WTC11 (cell line): ENCODE data around the gene FBXL14.

Experiments
- ATF2 ChIP-seq: sonication (generic); formaldehyde crosslinking; IDR thresholded peaks from 2 replicates; pipeline ENCODE4 v1.8.1; 2022; ENCODE audit warnings: low read depth, missing genetic modification reagents, borderline replicate concordance
- CTCF ChIP-seq: fragments of 200-600 bp; IDR thresholded peaks from 2 replicates; pipeline ENCODE4 v1.8.0; 2022; ENCODE audit warnings: antibody characterized with exemption
- ELF4 ChIP-seq: sonication (generic); formaldehyde crosslinking; IDR thresholded peaks from 2 replicates; pipeline ENCODE4 v1.8.1; 2022; ENCODE audit warnings: low read depth, mild to moderate bottlenecking, moderate library complexity, missing genetic modification reagents
- GABPB1 ChIP-seq: sonication (generic); formaldehyde crosslinking; IDR thresholded peaks from 2 replicates; pipeline ENCODE4 v1.8.1; 2023; ENCODE audit warnings: mild to moderate bottlenecking, missing genetic modification reagents
- HMGA2 ChIP-seq: fragments of 250-450 bp; sonication (Bioruptor Pico); IDR thresholded peaks from 2 replicates; pipeline ENCODE4 v1.4.0; 2021; ENCODE audit warnings: mild to moderate bottlenecking, moderate library complexity
- HMGXB4 ChIP-seq: sonication (generic); formaldehyde crosslinking; IDR thresholded peaks from 2 replicates; pipeline ENCODE4 v1.8.1; 2023; ENCODE audit warnings: mild to moderate bottlenecking, moderate library complexity, missing genetic modification reagents
- IRF1 ChIP-seq: sonication (generic); formaldehyde crosslinking; IDR thresholded peaks from 2 replicates; pipeline ENCODE4 v1.8.0; 2023; ENCODE audit warnings: missing genetic modification reagents
- IRF2 ChIP-seq: sonication (generic); formaldehyde crosslinking; IDR thresholded peaks from 2 replicates; pipeline ENCODE4 v1.8.0; 2022; ENCODE audit warnings: low read depth, missing genetic modification reagents, borderline replicate concordance
- MLX ChIP-seq: sonication (generic); formaldehyde crosslinking; IDR thresholded peaks from 2 replicates; pipeline ENCODE4 v1.8.1; 2023; ENCODE audit warnings: mild to moderate bottlenecking, missing genetic modification reagents, moderate library complexity
- TEAD1 ChIP-seq: sonication (generic); formaldehyde crosslinking; IDR thresholded peaks from 2 replicates; pipeline ENCODE4 v1.8.0; 2022; ENCODE audit warnings: mild to moderate bottlenecking, missing genetic modification reagents
- USF2 ChIP-seq: sonication (generic); formaldehyde crosslinking; IDR thresholded peaks from 2 replicates; pipeline ENCODE4 v1.8.1; 2023; ENCODE audit warnings: mild to moderate bottlenecking, missing genetic modification reagents, moderate library complexity

- TF ChIP-seq GABPB1 (CRISPR knock-in tag) (no peak), CTCF (no peak), IRF1 (CRISPR knock-in tag) (no peak), HMGA2 (CRISPR knock-in tag) (no peak), ELF4 (CRISPR knock-in tag) (no peak), TEAD1 (CRISPR knock-in tag) (no peak), IRF2 (CRISPR knock-in tag) (no peak), HMGXB4 (CRISPR knock-in tag) (no peak), MLX (CRISPR knock-in tag) (no peak), USF2 (no peak), ATF2 (CRISPR knock-in tag) (no peak)
Measured at GRCh38 chr12:1553987-1554982, 40.1 kb downstream of the FBXL14 start.
